Breast epithelium (tissue), 3 donors: ENCODE measurements around the gene SMAD9.

ENCODE experiments used
- POLR2A ChIP-seq: fragments of 450-650 bp; IDR thresholded peaks from one replicate; pipeline ENCODE4 v1.6.1; 2016; ENCODE audit warnings: antibody characterized with exemption, mild to moderate bottlenecking, moderate library complexity
- POLR2AphosphoS5 ChIP-seq, 3 donors: sonication (generic); formaldehyde crosslinking; IDR thresholded peaks; one replicate each; pipeline ENCODE4 v1.6.1; 2017; ENCODE audit warnings: antibody characterized with exemption in 3 of 3
- TF ChIP-seq, protein P1 (sequence below), 3 donors: fragments of 450-650 bp; IDR thresholded peaks; one replicate each; pipeline ENCODE4 v1.5.1; 2016 to 2017; ENCODE audit warnings: antibody characterized with exemption in 3 of 3, mild to moderate bottlenecking in 3 of 3, moderate library complexity in 3 of 3

DNA sequence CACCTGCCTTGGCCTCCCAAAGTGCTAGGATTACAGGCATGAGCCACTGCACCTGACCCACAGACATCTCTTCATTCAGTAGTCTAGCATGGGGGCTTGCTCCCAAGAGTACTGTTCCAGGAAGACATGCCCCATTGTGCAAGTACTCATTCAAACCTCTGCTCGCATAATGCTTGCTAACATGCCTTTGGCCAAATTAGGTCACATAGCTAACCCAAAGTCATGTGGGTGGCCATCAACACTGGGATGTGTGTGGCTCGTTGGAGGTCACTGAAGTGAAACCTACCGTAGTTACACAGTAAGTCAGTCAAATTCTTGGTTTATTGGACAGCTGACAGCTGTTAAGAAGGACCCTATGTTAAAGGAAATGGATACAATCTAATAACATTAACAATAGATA lies 80.8 kb downstream of the SMAD9 start:
- no peak for TF ChIP-seq POLR2AphosphoS5 (IDR thresholded peaks at IDR 0.05)
- no peak for TF ChIP-seq POLR2A
- TF ChIP-seq, protein P1, sequence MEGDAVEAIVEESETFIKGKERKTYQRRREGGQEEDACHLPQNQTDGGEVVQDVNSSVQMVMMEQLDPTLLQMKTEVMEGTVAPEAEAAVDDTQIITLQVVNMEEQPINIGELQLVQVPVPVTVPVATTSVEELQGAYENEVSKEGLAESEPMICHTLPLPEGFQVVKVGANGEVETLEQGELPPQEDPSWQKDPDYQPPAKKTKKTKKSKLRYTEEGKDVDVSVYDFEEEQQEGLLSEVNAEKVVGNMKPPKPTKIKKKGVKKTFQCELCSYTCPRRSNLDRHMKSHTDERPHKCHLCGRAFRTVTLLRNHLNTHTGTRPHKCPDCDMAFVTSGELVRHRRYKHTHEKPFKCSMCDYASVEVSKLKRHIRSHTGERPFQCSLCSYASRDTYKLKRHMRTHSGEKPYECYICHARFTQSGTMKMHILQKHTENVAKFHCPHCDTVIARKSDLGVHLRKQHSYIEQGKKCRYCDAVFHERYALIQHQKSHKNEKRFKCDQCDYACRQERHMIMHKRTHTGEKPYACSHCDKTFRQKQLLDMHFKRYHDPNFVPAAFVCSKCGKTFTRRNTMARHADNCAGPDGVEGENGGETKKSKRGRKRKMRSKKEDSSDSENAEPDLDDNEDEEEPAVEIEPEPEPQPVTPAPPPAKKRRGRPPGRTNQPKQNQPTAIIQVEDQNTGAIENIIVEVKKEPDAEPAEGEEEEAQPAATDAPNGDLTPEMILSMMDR (IDR thresholded peaks at IDR 0.05): no peak
